TTC549 (cell line): ENCODE measurements around the gene MYL3.
"Not testable (repeated sequence)": the region's sequence is repeated elsewhere in the genome, so short reads cannot be mapped to it uniquely, and the experiment has no call there.

Experiments used
- FAIRE-seq: peaks from 2 replicates; lab custom pipeline; 2012; peaks lifted over from hg19 to GRCh38; lab: Jason Lieb, UNC

Gene MYL3

DNA sequence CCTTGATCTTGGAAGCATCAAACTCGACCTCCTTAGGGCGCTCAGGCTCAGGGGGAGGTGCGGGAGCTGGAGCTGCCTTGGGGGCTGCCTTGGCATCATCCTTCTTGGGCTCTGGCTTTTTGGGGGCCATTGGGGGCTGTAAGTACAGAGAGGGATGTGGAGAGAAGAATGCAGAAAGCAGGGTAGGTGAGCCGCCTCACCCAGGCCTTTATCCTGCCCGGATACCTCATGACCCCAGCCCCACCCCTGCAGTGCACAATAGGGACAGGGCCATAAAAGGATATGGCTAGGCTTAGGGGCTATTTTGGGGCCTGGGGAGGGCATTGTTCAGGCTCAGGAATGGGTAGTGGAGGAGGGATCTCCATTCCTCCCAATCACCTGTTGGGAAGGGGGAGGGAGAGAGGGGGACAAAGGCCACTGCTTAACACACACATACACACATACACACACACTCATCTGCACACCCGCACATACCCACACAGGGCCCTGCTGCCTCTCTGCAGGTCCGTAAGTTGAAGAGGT, at the start of gene MYL3:
Gene MYL3 (minus strand): TSS at position 184 of the 522 bp plus-strand sequence. CDS start 54 bp downstream, at position 130.
- FAIRE-seq, result no peak

DNA sequence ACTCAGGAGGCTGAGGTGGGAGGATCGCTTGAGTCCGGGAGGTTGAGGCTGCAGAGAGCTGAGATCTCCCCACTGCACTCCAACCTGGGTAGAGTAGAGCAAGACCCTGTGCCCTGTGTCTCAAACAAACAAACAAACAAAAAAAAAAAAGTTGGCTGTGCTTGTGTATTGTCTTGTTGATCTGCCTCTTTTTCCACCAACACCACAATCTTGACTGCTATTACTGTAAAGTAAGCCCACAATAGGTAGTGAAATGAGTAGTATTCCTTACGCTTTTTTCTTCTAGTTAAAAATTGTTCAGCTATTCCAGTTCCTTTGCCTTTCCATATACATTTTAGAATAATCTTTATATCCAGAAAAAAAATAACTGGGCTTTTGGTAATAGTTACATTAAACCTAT, 49.7 kb upstream of the MYL3 start:
- no peak for FAIRE-seq

DNA sequence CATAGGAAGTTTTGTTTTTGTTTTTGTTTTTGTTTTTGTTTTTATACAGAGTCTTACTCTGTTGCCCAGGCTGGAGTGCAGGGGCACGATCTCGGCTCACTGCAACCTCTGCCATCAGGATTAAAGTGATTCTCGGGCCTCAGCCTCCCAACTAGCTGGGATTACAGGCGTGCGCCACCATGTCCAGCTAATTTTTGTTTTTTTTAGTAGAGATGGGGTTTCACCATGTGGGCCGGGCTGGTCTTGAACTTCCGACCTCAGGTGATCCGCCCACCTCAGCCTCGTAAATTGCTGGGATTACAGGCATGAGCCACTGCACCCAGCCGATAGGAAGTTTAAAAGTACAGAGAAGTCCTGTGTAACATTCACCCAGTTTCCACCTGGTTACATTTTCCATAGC, 47.7 kb upstream of the MYL3 start:
- FAIRE-seq, result not testable (repeated sequence)

DNA sequence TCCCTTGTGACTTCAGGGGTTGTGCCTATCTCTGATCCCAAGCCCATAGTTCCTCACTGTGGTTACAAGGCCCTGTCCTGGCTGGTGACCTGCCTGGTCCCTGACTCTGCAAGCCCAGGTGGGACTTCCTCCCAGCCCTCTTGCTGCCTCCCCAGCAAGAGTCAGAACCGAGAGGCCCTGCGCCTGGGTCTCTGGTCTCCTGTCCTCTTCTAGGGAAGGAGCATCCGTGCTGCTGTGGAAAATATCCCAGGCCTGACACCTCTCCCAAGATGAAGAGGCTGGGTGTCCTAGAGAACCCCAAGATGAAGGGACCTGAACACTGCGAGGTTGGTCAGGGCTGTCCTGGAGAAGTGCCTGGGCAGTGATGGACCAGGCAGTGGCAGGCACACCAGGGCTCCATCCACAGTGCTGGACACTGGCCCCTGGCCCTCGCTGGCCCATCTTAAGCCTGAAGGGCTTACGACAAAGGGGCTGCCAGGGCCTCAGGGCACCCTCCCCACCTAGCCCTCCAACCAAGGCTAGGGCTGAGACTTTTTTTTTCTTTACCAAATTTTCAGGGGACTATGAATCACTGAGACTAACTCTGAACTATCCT, 47.0 kb upstream of the MYL3 start:
- no peak for FAIRE-seq

DNA sequence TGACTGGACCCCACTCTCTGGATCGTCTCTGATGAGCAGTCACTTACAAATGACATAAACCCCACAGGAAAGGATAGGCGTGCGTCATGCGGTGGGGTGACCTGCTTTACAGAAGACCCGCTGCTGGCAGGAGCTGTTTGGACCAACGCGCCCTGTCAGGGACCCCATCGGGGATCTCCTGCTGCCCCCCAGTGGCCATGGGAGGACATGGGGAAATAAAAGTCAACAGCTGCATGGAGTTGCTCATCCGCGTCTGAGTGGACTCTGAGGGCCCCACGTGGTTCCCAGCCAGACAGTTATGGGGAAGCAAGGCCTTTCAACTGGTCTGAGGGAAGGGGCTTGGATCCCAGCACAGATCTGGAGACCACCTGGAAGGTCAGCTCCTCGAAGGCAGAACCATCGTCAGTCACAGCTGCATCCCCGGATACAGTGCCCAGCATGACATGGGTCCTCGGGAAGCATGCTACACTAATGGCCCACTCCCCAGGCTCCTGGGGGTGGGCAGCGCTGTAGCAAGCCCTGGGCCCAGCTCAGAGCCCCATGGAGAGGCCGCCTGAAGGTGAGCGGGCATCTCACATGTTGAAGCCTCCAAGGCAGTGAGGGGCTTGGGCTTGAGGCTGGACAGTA, 46.4 kb upstream of the MYL3 start:
- FAIRE-seq, result no peak

DNA sequence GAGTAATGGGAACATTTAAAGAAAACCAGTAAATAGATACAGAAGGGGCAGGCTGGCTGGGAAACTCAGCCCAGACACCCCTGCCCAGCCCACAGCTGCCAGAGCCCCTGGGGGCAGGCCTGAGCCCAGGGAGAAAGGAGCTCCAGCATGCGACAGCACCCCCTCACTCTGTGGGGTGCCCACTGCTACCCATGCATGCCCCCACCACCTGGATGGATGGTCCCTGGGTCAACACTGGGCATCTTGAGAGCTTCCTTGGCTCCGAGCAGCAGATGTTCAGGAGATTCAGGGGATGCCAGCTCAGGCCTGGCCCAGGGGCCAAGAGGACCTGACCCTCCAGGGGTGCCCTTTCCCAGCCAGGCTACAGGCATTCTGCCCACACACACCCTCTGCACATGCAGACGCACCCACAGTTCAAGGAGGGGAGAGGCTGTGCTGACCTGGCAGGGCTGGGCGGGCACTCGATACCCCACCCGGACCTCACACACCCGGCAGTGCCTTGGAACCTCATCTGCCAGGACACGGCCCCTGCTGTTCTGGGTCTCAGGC, 45.8 kb upstream of the MYL3 start:
- FAIRE-seq, result no peak

DNA sequence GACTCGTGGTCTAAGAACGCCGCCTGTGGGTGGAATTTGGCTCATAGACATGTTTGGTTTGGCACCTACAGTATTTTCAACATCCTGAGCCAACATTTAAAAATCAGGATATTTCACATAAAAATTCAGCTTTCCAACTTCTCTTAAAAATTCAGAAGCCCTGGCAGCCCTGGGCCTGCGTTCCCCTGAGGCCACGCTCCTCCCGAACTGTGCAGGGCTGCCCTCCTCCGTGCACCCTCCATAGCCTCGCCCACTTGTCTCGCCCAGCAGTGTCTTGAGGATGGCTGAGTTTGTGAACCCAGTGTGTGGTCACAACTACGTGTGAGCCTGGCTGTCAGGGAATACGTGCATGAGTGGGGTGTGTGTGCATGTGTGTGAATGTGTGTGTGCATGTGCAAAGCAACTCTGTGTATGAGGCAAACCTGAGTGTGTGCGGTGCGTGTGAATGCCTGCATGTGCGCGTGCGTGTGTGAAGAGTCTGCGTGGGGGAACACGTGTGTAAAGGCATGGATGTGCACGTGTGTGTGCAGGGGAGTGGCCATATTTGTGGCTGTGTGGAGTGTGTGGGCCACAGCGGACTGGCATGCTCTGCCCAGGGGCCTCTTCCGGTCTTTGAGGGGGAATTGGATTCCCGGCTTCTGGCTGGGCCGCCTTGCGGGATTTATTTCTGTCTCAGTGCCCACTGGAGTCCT, 45.2 kb upstream of the MYL3 start:
- no peak for FAIRE-seq

DNA sequence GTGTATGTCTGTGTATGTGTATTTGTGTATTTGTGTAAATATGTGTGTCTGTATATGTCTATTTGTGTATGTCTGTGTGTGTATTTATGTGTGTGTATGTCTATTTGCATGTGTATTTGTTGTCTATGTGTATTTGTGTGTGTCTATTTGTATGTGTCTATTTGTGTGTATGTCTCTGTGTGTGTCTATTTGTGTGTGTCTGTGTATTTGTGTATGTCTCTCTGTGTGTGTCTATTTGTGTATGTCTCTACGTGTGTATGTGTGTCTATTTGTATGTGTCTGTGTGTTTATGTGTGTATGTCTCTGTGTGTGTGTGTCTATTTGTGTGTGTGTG, 44.7 kb upstream of the MYL3 start:
- no peak for FAIRE-seq

DNA sequence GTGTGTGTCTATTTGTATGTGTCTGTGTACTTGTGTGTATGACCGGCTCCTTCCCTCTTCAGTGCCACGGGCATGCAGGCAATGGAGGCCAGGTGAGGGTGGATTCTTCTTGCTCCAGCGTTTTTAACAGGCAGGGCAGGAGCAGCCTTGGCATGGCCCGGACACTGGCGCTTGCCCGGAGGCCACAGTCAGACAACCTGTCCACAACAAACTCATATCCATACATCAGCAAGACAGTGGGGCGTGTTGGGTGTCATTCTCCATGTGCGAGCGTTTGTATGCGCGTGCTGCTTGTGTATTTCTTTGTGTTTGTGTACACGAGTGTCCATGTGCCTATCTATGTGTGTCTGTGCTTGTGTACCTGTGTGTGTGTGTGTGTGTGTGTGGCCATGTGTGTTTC, 44.0 kb upstream of the MYL3 start:
- FAIRE-seq, result no peak

DNA sequence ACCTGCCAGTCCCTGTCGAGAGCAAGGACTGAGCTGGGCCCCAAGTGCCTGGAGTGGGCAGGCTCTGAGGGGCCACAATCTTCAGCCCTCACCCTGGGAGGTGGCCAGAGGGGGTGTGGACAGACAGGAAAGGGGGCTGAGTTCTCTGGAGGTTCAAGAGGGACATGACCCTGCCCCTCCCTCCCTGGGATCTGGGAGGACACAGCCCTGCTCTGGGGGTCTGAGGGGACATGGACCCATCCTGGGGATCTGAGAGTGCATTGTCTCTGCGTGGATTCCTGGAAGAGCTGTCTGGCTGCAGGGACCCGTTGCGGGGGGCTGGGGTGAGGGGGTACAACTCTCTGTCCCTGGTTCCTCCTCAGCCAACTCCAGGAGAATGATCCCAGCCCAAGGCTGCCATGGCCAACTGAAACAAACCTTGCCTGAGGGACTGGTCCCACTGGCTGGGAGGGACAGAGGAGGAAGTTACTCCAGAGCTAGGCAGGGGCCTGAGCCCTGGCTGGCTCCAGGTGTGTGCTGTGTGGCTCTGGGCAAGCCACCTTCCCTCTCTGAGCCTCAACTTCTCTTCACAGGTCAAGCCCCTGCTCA, 43.3 kb upstream of the MYL3 start:
- FAIRE-seq, result no peak

DNA sequence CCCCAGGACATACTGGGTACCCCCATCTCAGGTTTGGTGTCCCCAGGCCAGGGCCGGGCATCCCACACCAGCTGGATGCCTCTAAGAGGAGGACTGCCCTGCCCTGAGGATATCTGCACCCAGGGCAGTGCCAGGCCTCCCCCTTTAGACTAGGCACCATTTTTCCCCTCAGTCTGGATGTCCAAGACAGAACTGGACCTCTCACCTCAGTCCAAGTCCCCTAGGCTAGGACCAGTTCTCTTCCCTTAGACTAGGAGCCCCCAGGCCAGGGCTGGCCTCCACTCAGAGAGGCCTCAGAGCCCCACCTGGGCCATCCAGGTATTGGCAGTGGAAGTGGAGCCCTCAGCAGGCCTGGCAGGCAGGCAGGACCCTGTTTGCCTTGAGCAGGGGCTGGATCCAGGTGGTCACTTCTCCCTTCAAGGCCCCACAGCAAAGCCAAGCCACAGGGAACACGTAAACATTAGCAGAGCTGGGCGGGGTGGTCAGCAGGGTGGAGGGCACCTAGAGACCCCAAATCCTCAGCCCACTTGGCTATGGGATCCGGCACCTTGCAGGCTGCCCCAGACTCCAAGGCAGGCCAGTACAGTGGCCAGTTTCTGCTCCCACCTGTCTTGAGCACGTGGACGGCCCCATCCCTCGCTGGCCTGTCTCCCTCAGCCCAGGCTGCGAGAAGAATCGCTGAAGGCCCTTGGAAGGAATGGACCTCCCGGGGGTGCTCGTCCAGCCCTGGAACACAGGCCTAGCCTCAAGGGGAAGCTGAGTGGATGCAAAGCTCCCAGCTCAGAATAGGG, 42.6 kb upstream of the MYL3 start:
- no peak for FAIRE-seq

DNA sequence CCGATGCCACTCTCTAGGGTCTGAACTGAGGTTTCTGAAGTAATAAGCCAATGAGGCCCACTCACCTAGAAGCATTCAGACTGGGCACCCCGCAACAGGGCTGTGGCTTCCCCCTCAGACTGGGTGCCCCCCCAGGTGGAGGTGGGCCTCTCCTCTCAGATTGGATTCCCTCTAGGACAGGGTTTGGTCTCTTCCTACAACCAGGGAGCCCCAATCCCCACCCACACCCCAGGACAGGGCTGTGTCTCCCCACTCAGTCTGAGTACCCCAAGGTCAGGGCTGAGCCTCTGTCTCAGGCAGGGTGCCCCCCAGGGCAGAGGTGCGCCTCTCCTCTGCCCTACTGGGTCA, 41.9 kb upstream of the MYL3 start:
- no peak for FAIRE-seq

DNA sequence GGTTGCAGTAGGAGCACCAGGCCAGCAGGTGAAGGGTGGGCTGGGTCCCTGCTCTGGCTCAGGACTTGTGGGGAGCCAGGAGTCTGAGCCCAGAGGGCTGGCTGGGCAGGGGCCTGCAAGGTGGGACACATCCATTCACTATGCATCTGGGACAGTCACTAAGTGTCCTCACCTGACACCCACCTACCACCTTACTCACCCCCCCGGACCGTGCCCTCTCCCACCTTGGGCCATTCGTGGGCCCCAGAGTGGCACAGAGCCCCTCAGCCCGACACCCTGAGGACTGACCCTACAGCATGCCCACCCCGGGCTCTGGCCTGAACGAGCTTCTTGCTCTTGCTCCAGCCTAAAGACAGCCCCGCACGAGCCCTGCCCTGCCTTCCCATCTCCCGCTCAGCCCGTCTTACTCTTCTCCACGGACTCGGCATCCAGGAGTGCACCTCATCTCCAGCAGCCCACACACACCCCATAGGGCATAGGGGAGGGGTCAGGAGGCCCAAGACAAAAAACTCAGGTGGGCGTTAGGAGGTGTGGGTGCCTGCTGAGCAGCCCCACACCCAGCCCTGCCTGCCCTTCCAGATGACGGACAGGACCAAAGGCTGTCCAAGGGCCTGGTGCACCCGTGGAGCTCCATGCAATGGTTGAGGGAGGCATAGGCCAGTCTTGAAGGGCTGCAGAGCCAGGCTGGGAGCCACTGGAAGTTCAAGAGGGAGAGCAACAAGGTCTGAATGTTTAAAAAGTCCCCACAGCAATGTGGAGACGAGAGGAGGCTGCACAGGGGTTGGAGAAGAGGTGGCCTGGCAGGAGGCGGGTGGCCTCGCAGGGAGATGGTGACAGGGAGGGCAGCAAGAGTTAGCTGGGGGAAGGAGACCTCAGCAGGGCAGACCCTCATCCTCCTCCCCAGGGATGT, 41.3 kb upstream of the MYL3 start:
- FAIRE-seq, result no peak

DNA sequence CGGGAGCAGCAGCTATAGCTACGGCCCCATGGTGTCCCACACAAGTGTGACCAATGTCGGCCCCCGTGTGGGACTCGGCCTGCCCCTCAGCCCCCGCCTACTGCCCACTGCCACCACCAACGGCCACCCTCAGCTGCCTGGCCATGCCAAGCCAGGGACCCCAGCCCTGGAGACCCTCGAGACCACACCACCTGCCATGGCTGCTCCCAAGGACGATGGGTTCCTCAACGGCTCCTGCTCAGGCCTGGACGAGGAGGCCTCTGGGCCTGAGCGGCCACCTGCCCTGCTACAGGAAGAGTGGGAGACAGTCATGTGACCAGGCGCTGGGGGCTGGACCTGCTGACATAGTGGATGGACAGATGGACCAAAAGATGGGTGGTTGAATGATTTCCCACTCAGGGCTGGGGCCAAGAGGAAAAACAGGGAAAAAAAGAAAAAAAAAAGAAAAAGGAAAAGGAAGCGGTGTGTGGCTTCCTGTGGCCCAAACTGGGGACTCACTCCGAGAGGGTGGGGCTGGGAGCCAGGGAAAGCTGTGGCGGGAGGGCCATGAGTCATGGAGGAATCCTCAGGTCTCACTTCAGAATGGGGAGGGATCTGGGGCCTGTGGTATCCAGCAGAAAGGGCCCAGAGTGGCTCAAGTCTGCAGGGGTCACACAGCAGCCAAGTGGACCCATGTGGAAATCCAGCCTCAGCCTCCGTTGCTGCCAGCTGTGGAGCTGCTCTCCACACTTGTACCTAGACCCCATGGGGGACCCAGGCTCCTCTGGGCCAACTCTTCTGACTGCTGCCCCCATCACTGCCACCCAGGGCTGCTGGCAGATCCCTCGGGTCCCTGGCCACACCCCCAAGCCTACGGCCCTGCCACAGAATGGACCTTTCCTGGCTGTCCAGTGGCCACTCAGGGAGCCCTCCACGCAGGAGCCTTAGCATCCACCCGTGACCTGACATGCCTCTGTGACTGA, 40.4 kb upstream of the MYL3 start:
- FAIRE-seq, result no peak

DNA sequence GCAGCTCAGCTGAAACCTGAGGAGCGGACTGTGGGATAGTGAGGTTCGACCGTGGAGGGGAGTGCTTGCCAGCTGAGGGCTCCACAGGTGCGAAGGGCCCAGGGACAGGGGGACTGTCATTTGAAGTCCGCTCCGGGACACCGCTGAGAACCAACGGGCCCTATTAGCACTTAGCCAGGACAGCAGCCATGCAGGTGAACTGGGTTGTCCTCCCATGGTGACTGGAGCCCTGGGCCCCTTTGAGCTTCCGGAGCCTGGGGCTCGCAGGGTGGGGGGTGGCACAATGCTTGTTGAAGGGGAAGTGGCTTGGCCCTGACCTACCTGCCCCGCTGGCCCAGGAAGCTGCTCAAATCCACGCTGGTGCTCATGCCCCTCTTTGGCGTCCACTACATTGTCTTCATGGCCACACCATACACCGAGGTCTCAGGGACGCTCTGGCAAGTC, 39.0 kb upstream of the MYL3 start:
- no peak for FAIRE-seq

DNA sequence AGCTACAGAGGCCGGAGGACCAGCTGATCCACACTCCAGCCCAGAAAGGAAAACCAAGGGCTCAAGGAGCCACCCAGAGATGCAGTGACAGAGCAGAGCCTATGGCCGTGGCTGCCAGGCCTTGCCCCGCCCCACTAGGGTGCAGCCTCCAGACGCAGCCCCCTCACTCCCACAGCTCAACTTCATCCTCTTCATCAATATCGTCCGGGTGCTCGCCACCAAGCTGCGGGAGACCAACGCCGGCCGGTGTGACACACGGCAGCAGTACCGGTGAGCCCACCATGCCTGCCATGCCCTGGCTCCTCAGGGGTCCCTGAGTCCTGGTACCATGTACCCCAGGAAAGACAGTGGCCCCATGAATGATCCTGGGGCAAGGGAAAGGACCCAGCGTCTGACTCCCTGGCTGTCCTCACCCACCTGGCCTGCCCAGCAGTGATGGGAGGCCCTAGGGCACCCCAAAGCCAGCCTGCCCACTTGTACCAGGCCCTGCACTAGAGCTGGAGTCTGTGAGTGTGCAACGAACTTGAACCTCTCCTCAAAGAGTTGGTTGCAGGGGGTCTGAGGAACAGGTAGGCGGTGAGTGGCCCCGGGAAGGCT, 38.4 kb upstream of the MYL3 start:
- no peak for FAIRE-seq

DNA sequence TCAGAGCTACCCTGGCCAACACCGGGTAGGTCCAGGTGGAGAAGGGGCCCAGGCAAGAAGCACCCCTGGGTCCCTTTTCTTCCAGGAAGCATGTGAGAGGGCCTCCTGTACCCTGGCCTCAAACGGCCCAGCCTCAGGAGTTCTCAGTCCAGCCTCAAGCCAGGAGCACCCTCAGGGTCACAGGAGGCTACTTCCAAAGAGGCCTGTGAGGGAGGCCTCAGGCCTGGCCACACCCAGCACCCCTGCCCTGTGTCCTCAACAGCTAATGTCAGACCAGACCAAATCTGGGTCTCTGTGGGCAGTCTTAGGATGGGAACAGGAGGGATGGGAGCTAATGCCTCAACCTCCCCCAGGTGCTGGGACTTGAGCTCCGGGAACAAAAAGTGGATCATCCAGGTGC, 37.8 kb upstream of the MYL3 start:
- FAIRE-seq, result no peak

DNA sequence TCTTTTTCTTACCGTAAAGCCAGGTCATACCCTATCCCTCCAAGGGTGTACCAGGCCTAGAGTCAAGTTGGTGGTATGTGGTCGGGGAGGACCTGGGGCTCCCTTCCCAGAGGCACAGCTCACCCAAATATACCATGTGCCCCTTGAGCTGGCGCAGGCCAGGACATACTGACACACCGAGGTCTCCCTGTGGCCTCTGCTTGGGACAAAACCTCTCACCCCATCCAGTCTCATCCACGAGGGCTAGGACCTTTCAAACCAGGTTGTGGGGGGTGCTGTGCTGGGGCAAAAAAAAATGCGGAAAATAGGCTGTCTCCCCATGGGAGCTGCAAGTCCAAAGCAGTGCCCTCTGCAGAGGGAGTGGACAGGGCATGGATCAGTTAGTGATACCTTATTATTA, 37.1 kb upstream of the MYL3 start:
- no peak for FAIRE-seq

DNA sequence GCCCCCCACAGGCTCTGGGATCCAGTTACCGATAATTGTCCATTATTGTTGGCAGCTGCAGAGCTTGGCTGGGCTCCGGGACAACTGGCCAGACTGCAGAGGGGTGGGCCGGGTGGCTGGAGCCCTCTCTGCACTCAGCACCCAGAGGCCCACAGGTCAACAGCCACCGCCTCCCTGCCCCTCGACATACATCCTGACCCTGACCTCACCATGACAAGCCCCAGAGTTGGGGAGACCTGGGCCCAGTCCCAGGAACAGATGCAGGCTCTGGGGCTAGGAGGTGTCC, 36.7 kb upstream of the MYL3 start:
- no peak for FAIRE-seq
